C1 segment of cervical spinal cord (tissue), 14 donors: ENCODE measurements around the gene SACM1L.
"Not testable (repeated sequence)": the region's sequence is repeated elsewhere in the genome, so short reads cannot be mapped to it uniquely, and the experiment has no call there.

Experiments
- DNase-seq, 14 donors: peaks; one replicate each; lab custom pipeline; 2025; lab: John Stamatoyannopoulos, UW

SACM1L gene

DNA sequence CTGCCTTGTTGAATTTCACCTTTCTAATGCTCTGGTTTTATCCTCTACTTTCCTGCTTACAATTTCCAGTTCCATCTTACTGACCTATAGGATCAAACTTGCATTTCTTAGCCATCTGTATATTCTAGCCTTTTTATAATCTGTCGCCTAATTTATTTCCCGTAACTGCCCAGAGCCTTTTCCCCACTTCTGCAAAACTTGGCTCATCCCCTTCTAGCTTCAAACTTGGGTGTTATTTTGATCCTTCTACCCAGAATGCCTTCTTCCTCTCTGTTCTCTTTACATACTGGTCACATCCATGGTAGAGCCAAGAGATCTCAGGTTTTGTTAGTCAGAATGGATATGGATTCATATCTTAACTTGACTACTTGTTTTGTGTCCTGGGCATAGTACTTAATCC lies 2.6 kb downstream of the SACM1L start:
- DNase-seq = no peak

DNA sequence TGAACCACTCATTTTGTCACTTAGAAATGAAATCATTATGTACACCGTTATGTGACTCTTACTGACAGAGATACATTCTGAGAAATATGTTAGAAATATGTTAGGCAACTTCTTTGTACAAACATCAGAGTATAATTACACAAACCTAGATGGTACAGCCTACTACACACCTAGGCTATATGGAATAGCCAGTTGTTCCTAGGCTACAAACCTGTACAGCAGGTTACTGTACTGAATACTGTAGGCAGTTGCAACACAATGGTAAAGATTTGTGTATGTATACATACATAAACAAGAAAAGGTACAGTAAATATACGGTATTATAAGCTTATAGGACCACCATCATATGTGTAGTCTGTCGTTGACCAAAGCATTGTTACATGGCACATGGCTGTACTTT lies 3.7 kb downstream of the SACM1L start:
- no peak for DNase-seq

DNA sequence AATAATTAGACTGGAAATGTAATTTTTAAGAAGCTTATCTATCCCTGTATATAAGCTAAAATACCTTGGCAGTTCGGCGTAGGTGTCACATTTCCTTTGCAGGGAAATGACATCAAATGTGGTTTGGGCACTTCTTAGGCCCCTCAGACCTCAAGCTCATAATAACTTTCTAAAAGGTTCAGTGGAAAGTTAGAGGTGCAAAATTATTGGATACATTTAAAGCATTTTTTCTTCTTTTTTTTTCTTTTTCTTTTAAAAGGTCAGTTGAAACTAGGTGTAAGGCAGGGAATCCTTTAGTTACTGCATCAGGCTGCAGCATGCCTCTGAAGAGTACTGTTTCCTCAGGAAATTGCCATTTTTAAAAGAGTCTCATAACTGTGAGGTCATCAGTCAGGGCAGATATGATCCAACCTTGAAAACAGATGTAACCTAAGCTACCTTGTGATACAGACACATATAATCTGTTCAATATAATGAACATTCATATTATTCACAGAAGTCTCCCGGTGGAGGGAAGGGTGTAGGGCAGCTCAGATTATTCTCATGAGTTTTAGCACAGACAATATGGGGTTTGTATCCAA lies 4.8 kb downstream of the SACM1L start:
- DNase-seq = no peak

DNA sequence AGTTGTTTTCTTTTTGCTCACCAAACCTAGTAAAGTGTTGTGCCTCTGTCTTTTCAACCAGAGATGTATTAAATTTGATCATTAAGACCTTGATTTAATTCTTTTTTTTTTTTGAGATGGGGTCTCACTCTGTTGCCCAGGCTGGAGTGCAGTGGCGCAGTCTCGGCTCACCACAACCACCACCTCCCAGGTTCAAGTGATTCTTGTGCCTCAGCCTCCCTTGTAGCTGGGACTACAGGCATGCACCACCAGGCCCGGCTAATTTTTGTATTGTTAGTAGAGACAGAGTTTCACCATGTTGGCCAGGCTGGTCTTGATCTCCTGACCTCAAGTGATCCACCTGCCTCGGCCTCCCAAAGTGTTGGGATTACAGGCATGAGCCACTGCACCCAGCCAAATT lies 6.0 kb downstream of the SACM1L start:
- not testable (repeated sequence) for DNase-seq

DNA sequence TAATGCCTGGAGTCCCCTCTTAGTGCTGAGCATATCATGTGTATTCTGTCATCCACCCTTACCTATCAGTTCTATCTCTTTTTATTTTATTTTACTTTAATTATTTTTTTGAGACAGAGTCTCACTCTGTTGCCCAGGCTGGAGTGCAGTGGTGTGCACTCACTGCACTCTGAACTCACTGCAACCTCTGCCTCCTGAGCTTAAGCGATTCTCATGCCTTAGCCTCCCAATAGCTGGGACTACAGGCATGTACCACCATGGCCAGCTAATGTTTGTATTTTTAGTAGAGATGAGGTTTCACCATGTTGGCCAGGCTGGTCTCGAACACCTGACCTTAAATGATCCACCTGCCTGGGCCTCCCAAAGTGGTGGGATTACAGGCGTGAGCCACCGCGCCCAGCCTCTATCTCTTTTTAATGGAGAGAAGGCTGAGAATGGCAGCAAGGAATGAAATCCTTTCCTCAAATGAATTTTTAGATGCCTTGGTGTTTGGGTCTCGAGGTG lies 11.4 kb downstream of the SACM1L start:
- DNase-seq = no peak

DNA sequence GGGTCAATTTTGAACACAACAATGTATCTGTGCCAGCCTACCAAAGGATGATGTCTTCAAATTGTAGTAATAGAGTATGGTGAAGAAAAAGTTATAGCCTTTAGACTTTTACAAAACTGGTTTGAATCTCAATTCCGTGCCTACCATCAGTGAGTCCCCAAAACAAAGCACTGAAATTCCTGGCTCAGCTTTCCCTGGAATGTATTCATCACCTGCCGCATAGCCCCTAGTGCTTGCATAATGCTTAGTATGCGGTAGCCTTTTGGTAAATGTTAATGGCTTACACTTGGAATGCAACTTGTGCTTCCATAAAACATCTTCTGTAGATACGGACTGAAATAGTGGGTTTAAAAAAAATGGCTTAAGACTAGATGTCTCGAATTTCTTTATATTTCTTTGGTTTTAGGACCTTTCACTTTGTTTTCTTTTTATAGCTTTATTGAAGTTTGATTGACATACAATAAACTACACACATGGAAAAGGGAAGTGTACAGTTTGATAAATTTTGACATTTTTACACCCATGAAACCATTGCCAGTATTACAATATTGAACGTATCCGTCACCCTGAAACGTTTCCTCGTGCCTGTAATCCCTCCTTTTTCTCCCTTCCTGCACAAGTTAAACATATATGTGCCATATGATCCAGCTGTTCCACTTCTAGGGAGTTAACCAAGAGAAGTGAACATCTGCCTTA lies 12.1 kb downstream of the SACM1L start:
- no peak for DNase-seq

DNA sequence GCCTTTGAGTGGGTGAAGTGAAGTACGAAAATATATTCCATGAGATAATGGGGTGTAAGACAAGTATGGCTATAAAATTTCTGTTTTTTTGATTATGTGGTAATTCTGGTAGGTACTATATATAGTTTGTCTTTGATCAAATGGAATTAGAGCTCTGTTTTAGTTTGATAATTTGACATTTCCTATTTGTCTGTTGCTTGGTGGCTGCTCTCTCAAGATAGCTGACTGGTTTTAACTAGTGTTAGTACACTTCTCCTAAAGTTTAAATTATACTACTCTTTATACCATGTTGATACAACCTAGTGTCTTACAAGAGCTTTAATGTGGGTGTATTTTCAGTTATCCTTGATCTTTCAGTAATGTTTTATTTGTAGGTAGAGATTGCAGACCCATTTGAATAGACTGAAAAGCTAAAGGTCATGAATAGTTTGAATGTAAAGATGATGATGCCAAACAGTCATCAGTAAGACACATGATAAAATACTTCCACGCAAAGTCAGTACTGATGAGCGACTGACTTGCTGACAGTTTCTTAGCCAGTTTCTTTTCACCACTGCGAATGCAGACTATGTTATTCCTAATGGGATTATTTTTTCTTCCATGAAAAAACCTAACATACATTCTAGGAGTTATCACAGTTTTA lies 15.2 kb downstream of the SACM1L start:
- no peak for DNase-seq

DNA sequence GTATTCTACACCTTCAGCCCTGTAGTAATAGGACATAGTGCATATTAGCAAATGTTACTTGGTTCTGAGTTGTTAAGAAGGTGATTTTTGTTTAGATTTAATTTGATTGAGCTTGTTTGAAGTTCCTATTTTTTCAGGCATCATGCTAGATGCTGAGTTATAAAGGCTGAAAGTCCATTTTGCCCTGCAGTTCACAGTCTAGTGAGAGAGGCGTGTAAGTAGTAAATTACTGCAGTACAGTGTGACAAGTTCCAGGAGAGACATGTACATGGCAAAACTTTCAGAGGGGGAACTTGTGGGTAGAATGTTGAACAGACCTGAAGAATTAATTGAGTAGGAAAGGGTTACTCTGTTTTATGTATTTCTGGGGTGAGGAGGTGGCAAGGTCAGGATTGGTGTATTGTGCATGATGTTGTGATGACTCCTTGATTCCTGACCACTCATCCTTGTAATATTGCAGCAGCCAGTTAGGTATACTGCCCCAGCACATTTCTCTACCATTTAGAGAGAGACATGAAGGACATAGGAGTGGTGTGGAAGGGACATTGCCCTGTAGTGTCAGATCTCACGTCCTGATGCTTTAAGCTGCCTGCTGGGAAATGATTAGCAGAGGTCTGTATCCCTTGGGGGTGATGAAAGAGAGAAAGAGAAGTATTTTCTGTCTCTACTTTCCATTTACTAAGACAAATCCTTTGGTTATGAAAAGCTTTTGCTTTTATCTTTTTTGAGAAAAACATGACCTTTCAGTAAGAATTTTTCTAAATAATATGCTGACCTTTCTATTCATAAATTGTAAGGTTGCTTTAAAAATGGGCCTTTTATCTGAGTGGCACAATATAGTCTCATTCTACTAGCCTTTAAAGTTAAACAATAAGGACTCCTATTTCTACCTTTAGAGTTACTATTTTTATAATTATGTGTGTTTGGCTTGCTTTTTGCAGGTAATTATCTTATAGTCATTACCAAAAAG lies 16.9 kb downstream of the SACM1L start:
- no peak for DNase-seq

DNA sequence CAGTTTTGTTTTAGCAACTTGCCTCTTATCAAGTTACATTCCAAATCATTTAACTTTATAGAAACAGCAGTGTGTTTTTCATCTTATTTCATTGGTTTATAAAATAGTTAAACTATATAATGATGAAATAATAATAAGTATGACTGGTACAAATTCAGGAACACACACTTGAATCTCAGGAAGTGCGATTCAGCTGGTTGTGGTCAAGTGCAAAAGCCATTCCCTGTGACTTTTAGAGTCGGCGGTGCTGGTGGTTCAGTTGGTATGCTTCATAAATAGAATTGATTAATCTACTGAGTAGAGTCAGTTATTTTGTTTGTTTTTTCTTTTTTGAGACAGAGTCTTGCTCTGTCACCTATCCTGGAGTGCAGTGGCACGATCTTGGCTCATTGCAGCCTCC lies 22.7 kb downstream of the SACM1L start:
- no peak for DNase-seq

DNA sequence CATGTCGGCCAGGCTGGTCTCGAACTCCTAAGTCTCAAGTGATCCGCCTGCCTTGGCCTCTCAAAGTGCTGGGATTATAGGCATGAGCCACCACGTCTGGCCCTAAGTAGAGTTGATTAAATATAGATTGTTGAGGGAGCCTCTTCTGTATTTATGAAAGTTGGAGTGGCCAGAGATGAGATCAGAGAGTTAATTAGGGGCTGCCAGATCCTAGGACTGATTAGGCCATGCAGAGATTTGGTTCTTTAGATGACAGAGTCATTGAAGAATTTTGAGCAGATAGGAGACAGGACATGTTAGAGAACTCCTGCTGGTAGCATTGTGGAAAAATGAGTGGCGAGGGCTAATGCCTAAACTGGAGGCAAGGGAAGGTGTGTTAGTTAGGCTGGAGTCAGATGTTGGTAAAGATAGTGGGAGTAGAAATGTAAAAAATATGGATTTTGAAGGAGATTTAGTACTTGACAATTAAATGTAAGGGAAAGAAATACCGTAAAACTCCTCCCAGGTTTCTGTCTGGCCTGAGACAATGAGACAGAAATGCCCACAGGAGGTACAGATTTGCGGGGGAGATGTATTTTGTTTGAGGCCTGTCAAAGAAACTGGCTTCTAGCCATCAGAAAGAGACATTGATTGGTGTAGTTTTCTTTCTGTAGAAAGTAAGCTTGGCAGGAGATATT lies 23.4 kb downstream of the SACM1L start:
- DNase-seq = no peak

DNA sequence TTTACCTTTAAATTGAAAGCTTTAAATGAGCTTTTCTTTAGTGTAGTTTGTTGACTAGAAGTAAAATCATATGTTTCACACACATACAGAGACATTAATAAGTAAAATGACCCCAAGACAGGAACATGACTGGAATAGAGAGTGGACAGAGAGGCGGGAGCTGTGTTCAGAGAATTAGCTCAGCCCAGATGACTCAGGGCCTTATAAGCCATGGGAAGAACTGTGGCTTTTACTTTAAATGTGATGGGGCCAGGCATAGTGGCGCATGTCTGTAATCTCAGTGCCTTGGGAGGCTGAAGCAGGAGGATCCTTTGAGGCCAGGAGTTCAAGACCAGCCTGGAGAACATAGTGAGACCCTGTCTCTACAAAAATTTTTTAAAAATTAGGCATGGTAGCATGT lies 26.7 kb downstream of the SACM1L start:
- no peak for DNase-seq

DNA sequence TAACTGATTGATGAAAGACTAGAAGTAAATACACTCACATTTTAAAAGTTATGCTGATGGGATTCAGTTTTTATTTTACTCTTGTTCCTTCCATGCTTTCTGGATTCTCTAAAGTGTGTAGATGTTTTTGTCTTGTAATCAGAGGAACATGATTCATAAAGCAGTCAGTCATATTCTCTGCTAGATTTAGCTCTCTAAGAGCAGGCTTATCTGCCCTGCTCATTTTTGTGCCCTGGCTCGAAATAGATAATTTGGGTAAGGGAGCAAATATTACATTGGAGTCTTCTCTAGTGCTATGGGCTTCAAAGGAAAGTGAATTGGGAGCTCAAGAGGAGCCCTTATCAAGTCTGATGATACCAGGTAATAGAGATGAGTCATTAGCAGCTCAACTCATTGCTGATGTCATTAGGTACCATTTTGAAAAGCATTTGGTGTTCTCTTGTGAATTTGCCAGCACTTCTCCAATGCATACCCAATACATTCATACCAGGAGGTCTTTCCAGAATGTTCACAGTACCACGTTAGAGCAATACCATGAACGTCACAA lies 27.7 kb downstream of the SACM1L start:
- DNase-seq = no peak

DNA sequence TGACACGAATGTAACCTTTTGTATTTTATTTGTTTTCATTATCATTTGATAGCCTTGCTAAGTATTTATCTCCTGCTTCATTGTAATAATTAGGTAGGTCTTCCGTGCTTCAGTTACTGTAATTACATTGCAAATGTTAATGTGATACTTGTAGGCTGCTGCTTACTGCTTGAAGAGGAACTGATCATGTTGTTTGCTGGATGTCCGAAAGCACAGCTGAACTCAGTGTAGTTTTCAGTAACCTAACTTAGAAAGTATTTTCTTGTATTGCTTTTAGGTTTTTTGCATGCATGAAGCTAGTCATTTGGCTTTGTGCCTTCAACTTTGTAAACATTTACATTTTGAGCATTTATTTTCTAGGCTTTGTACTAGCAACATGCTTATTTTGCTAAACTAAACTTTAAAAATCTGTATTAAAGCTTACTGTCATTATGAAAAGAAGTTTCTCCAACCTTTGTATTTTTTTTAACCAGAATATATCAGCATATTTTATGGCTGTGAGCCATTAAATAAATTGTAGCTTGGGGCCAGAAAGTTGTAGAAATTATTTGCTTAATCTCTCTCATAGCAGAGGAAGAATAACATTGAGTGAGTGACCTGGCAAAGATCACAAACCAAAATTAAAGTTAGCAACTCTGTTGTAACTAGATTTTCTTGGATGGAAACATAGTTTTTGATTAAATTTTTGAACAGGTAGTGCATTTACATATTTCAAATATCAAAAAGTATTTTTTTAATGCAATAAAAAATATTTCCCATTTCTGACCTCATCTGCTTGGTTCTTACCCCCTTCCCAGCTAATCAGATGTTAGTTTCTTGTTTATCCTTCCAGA lies 30.7 kb downstream of the SACM1L start:
- no peak for DNase-seq

DNA sequence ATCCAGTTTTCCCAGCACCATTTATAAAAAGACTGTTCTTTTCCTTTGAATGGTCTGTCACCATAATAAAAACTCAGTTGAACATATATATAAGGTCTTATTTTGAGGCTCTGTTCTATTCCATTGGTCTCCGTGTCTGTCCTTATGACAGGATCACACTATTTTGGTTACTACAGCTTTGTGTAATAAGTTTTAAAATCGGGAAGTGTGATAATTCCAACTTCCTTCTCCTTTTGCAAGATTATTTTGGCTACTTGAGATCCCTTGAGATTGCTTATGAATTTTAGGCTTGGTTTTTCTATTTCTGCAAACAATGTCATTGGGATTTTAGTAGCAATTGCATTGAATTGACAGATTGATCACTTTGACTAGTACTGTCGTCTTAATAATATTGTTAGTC lies 35.7 kb downstream of the SACM1L start:
- no peak for DNase-seq

DNA sequence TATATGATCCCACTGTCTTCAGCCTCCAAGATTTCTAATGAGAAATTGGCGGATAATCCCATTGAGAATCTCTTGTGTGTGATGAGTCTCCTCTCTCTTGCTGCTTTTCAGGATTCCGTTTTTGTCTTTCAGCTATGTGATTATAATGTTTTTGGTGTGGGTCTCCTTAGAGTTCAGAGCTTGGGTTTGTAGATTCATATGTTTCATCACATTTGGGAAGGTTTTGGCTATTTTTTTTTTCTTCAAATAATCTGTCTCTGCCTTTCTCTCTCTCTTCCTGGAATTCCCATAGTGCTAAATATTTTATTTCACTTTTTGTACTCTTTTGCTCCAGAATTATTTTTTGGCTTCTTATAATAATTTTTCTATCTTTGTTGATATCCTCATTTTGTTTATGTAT lies 40.4 kb downstream of the SACM1L start:
- DNase-seq = no peak

DNA sequence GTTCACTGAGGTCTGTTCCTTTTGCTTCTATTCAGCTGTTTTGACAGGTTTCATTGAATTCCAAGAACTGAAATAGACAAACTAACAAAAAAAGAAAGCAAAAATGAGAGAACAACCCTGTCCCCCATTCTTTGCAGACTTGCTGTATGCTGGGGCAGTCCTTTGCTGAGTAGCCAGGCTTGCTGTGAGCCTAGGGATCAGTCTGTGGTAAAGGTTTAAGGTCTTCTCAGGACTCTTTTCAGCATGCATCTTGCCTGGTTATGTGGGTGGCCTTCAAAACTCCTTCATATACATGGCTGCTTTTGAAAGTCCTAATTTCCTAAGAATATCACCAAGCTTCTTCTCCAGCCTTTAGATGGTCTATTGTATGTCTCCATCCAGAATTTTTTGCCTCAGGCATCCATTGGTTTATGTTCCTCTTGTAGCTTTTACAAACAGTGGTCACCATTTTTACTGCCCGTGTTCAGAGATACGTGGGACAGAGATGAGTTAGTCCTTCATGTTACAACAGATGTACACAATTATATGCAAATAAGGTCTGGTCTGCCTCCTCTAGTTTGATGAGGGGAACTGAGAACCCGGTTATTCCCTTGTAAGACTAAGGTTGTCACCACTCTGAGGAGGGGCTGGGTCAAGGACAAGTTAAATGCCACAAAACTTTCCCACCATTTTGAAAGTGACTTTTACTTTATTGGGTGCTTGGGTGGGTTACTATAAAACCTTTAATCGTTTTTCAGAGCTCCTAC lies 41.4 kb downstream of the SACM1L start:
- peak in 1 of 14 donors; percentile 7 for DNase-seq

DNA sequence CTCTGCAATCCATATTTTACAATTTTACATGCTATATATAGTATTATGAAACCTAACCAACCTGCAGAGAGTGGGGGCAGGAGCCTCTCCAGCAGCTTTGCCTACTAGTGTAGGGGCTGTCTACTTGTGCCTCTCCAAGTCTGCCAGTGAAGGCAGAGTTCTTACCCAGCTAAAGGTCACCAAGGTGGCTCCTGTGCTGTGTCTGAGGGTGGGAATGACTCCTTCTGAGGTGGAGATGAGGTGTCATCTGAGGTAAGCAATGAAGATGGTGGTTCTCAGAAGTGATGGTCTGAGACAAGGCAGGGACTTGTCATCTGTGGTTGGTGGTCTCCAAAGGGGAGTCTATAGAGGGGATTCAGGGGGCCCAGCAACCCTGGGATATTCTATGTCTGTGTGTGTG lies 47.5 kb downstream of the SACM1L start:
- no peak for DNase-seq

DNA sequence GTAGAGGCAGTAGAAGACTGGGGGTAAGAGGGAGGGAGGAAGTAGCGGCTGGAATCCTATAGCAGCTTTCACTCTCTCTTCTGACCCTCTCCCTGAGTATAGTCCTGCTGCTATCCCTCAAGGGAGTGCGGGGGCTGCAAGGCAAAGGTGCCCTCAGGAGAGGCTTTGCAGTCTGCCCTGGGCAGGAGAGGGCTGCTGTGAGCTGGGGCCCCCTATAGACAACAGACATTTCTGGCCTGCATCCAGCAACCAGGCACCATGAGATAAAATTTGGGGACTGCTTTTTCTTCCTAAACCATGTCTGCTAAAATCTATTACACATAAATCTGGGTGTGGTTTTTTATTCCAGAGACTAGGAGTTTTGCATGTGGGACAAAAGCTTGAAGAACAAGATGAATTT lies 48.0 kb downstream of the SACM1L start:
- DNase-seq = no peak

DNA sequence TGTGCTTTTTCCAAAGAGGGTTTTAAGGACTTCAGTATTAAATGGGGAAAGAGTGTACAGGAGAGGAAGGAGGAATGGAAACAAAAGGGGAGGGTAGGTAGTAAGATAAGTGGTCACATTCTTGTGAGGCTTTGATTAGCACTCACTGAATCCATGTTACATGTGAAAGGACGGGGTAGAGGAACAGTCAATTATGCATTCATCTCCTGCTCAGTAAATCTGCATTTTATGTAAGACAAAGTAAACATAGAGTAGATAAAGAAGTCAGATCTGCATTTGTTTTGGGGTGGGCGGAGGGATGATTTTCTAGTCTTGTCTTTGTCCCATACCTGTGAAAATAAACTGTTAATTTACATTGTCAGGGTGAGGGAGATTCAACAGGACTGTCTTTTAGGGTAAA lies 50.8 kb downstream of the SACM1L start:
- DNase-seq = no peak
